ENCODE data around the gene SPAG9. TPM values are rescaled to one million over a fixed set of nuclear protein-coding genes. Genes with fewer than 3 reads are reported as not detected.

Gene SPAG9
- total RNA-seq, 1 donor from 2014 or later = 55.4 TPM

DNA sequence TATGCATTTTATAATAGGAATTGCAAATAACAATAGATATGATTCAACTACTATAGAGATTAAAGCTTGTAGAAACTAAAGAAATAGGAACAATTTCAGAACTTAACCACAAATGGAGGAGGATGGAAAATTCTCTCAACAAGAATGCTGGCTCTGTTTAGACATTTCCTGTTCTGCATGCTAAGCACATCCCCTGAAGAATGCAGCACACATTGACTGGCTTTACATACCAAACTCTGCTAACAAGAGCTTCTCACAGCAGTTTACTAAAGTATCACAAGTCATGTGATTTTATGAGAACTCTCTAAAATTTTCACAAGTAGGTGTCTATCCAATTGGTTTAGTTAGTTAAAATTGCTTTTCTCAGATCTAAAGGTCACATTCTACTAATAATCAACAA, 85.2 kb downstream of the SPAG9 start:
- Mint-ChIP-seq H3K27ac (no peak overlapping the region), H3K36me3 (ENCODE audit: insufficient read depth) (peaks cover 3% of the 10 kb centered on the region), H3K4me3 (ENCODE audit: low read depth) (no peak overlapping the region), H3K4me1 (ENCODE audit: low read depth) (no peaks in the 10 kb centered on the region), H3K27me3 (no peaks in the 10 kb centered on the region), H3K9me3 (ENCODE audit: low read depth) (no peaks in the 10 kb centered on the region)
- TF ChIP-seq, protein P1, sequence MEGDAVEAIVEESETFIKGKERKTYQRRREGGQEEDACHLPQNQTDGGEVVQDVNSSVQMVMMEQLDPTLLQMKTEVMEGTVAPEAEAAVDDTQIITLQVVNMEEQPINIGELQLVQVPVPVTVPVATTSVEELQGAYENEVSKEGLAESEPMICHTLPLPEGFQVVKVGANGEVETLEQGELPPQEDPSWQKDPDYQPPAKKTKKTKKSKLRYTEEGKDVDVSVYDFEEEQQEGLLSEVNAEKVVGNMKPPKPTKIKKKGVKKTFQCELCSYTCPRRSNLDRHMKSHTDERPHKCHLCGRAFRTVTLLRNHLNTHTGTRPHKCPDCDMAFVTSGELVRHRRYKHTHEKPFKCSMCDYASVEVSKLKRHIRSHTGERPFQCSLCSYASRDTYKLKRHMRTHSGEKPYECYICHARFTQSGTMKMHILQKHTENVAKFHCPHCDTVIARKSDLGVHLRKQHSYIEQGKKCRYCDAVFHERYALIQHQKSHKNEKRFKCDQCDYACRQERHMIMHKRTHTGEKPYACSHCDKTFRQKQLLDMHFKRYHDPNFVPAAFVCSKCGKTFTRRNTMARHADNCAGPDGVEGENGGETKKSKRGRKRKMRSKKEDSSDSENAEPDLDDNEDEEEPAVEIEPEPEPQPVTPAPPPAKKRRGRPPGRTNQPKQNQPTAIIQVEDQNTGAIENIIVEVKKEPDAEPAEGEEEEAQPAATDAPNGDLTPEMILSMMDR (IDR thresholded peaks at IDR 0.05; ENCODE audit: unreplicated experiment) = no peak
- no peak for DNase-seq (ENCODE audit: low spot score, unreplicated experiment)

DNA sequence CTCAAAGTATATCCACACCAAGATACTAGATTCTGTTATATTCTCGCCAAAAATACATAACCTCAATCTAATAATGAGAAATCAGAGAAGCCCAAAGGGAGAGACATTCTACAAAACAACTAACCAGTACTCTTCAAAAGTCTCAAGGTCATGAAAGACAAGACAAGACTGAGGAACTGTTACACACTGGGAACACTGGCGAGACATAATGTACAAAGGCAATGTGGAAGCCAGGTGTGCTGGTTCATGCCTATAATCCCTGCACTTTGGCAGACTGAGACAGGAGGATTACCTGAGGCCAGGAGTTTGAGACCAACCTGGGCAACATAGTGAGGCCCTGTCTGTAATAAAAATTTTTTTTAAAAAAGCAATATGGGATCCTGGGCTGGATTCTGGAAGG, 85.9 kb downstream of the SPAG9 start:
- H3K27ac Mint-ChIP-seq = no peak overlapping the region
- TF ChIP-seq, protein P1 (IDR thresholded peaks at IDR 0.05; ENCODE audit: unreplicated experiment) = no peak
- no peak for DNase-seq (ENCODE audit: low spot score, unreplicated experiment)
- no peaks in the 10 kb centered on the region for H3K4me1 Mint-ChIP-seq (ENCODE audit: low read depth)
- H3K4me3 Mint-ChIP-seq (ENCODE audit: low read depth) = no peak overlapping the region
- H3K36me3 Mint-ChIP-seq (ENCODE audit: insufficient read depth) = peaks cover 2% of the 10 kb centered on the region
- no peaks in the 10 kb centered on the region for H3K9me3 Mint-ChIP-seq (ENCODE audit: low read depth)
- no peaks in the 10 kb centered on the region for H3K27me3 Mint-ChIP-seq

DNA sequence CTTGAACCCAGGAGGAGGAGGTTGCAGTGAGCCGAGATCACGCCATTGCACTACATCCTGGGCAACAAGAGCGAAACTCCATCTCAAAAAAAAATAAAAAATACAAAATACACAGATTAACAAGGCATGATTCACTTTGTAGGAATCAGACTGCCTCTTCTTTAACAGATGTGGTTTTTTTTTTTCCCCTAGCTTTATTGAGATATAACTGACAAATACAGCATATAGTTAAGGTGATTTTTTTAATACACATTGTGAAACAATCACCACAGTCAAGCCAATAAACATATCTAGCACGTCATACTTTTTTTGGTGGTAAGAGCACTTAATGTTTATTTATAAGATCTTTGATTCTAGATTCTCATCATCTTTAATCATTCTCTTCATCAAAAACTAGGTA, 87.8 kb downstream of the SPAG9 start:
- Mint-ChIP-seq H3K27me3 (no peaks in the 10 kb centered on the region), H3K4me1 (ENCODE audit: low read depth) (no peaks in the 10 kb centered on the region), H3K27ac (no peak overlapping the region), H3K36me3 (ENCODE audit: insufficient read depth) (peaks cover 2% of the 10 kb centered on the region), H3K4me3 (ENCODE audit: low read depth) (no peak overlapping the region), H3K9me3 (ENCODE audit: low read depth) (no peaks in the 10 kb centered on the region)
- no peak for DNase-seq (ENCODE audit: low spot score, unreplicated experiment)
- TF ChIP-seq, protein P1 (IDR thresholded peaks at IDR 0.05; ENCODE audit: unreplicated experiment) = no peak

DNA sequence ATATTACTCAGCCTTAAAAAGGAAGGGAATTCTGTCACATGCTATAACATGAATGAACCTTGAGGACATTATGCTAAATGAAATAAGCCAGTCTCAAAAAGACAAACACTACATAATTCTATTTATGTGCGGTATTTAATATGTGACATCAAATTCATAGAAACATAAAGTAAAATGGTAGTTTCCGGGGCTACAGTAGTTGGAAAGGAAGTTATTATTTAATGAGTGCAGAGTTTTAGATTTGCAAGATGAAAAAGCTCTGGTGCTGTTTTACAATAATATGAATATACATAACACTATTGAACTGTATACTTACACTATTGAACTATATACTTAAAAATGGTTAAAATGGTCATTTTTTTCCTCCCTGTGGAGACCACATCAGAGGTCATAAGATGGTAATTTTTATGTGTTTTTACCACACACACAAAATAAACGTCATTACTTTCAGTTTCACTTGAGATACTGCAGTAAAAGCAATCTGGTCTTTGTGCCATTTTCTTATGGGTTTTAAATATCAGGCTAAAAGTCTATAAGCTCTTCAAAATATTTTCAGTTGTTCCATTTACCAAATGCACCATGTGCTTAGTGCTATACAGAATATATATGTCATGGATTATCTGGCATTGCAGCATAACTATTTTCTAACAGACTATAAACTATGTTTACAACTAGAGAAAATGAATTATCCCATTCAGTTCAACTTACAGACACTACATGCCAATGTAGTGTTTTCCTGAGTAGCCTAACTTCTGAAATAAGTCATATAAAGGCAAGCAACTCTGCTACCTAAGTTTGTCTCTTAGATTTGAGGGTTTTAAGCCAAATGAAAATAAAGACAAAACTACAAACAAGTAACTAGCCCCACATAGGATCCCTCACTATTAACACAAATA, 90.9 kb downstream of the SPAG9 start:
- DNase-seq (ENCODE audit: low spot score, unreplicated experiment) = no peak
- Mint-ChIP-seq H3K4me1 (ENCODE audit: low read depth) (no peaks in the 10 kb centered on the region), H3K27ac (no peak overlapping the region), H3K4me3 (ENCODE audit: low read depth) (no peak overlapping the region), H3K9me3 (ENCODE audit: low read depth) (no peaks in the 10 kb centered on the region), H3K27me3 (no peaks in the 10 kb centered on the region), H3K36me3 (ENCODE audit: insufficient read depth) (peaks cover 2% of the 10 kb centered on the region)
- TF ChIP-seq, protein P1 (IDR thresholded peaks at IDR 0.05; ENCODE audit: unreplicated experiment) = no peak

DNA sequence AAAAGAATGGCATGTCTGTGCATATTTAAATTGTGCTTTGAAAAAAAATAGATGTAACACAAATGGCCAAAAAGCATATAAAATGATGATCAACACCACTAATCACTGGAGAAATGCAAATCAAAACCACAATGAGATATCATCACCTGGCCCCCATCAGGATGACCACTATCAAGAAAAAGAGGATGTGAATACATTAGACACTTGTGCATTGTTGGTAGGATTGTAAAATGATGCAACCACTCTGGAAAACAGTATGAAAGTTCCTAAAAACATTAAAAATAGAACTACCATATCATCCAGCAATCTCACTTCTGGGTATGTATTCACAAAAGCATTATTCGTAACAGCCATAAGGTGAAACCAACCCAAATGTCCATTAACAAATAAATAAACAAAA, 91.5 kb downstream of the SPAG9 start:
- Mint-ChIP-seq H3K36me3 (ENCODE audit: insufficient read depth) (peaks cover 2% of the 10 kb centered on the region), H3K27ac (no peak overlapping the region)
- TF ChIP-seq, protein P1 (IDR thresholded peaks at IDR 0.05; ENCODE audit: unreplicated experiment) = no peak

More for the DNA sequence above, 91.5 kb downstream of the SPAG9 start:
- no peaks in the 10 kb centered on the region for H3K27me3 Mint-ChIP-seq
- DNase-seq (ENCODE audit: low spot score, unreplicated experiment) = no peak
- H3K4me3 Mint-ChIP-seq (ENCODE audit: low read depth) = no peak overlapping the region
- H3K4me1 Mint-ChIP-seq (ENCODE audit: low read depth) = no peaks in the 10 kb centered on the region
- no peaks in the 10 kb centered on the region for H3K9me3 Mint-ChIP-seq (ENCODE audit: low read depth)
